ENCODE data around the gene ADAM17. TPM values are rescaled to one million over a fixed set of nuclear protein-coding genes. Genes with fewer than 3 reads are reported as not detected.

The ADAM17 gene
- total and polyA plus RNA-seq, 10 of the 15 experiments (the other 5 are each of a cell fraction or from before 2014, with no cell fraction given): 2.3 to 18.5 (median 13.4) TPM

DNA sequence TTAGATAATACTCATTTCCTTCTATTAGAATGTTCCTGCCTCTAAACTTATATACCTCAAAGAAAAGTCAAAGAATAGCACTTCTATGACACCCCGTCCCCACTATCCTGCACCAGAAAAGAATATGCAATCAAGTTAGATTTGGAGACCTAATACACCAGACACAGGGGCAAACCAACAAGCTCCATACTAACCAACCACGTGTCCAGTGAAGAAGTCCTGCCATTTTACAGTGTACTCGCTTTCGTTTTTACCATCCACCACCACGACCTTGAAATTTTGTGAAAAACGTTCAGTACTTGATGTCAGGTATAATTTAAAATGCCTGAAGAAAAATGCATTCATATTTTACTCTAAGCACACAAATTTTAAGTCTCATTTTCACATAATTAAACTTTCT, 19.1 kb downstream of the ADAM17 start:
- POLR2A ChIA-PET: interaction anchor here (1.6 to 6.9 kb wide), 3 partner anchors 13 to 31 kb away, joined by 3 to 64 read pairs (median 51); partner anchors contain the start of gene ADAM17
- H3K79me2 ChIP-seq (ENCODE audit: control insufficient read depth, insufficient read depth, low read length): peaks cover 18% of the 10 kb centered on the region
- H3K36me3 ChIP-seq (ENCODE audit: control insufficient read depth in 2 of 2, insufficient read depth in 2 of 2, low read length in 1 of 2): peaks cover 0 to 3% of the 10 kb centered on the region in 2 experiments; a peak in 2 of 4 replicates
- H3K9me3 ChIP-seq (replicated peaks; ENCODE audit: control insufficient read depth, insufficient read depth, low read length): no peaks in the 10 kb centered on the region
- RAD21 ChIA-PET (ENCODE audit: unreplicated experiment): interaction anchor here (2.8 to 7.2 kb wide), 2 partner anchors 14 to 18 kb away, joined by 14 to 54 read pairs; partner anchors contain the start of gene ADAM17
- H4K20me1 ChIP-seq (ENCODE audit: control insufficient read depth, insufficient read depth): no peaks in the 10 kb centered on the region
- H3K4me3 ChIP-seq: no peak overlapping the region
- H3K27ac ChIP-seq (ENCODE audit: control insufficient read depth, insufficient read depth): no peak overlapping the region
- in situ Hi-C loops (cut with MboI): no loop called here
- SMC1A ChIA-PET (ENCODE audit: uncharacterized antibody, unreplicated experiment): interaction anchor here (0.8 to 10.6 kb wide), 8 partner anchors 9 to 66 kb away, joined by 3 to 152 read pairs (median 4); partner anchors contain the start of gene ADAM17
- no peaks in the 10 kb centered on the region for H3K27me3 ChIP-seq (replicated peaks in 1 of 2; ENCODE audit: control insufficient read depth in 2 of 2, insufficient read depth in 2 of 2, low read length in 1 of 2)
- BruUV-seq (replicated peaks): no TSS peak
- intact Hi-C loops (cut with micrococcal nuclease; ENCODE audit: unreplicated experiment): no loop called here
- CTCF ChIA-PET: interaction anchor here (1.1 to 3.5 kb wide), 6 partner anchors 10 to 60 kb away, joined by 3 to 15 read pairs (median 6); partner anchors contain the start of gene ADAM17
- no peak overlapping the region for H3K9ac ChIP-seq (ENCODE audit: control insufficient read depth, insufficient read depth, low read length)
- no peak for FAIRE-seq
- no peak for ATAC-seq
- TF ChIP-seq NFYB (IDR thresholded peaks at IDR 0.05; ENCODE audit: insufficient read depth, low read depth, low read length) (no peak), RAD21 (IDR thresholded peaks at IDR 0.05; ENCODE audit: insufficient read depth, low read depth, low read length) (no peak), RELA (IDR thresholded peaks at IDR 0.05; ENCODE audit: borderline replicate concordance, partially characterized antibody) (no peak), NFXL1 (IDR thresholded peaks at IDR 0.05; ENCODE audit: borderline replicate concordance) (no peak), TCF12 (IDR thresholded peaks at IDR 0.05; ENCODE audit: low read depth, low read length) (no peak), NR2C2 (IDR thresholded peaks at IDR 0.05; ENCODE audit: borderline replicate concordance, control insufficient read depth, insufficient read length, low read depth) (no peak)
- TF ChIP-seq, protein P1, sequence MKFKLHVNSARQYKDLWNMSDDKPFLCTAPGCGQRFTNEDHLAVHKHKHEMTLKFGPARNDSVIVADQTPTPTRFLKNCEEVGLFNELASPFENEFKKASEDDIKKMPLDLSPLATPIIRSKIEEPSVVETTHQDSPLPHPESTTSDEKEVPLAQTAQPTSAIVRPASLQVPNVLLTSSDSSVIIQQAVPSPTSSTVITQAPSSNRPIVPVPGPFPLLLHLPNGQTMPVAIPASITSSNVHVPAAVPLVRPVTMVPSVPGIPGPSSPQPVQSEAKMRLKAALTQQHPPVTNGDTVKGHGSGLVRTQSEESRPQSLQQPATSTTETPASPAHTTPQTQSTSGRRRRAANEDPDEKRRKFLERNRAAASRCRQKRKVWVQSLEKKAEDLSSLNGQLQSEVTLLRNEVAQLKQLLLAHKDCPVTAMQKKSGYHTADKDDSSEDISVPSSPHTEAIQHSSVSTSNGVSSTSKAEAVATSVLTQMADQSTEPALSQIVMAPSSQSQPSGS (IDR thresholded peaks at IDR 0.05; ENCODE audit: low read length): no peak
- TF ChIP-seq, protein P2, sequence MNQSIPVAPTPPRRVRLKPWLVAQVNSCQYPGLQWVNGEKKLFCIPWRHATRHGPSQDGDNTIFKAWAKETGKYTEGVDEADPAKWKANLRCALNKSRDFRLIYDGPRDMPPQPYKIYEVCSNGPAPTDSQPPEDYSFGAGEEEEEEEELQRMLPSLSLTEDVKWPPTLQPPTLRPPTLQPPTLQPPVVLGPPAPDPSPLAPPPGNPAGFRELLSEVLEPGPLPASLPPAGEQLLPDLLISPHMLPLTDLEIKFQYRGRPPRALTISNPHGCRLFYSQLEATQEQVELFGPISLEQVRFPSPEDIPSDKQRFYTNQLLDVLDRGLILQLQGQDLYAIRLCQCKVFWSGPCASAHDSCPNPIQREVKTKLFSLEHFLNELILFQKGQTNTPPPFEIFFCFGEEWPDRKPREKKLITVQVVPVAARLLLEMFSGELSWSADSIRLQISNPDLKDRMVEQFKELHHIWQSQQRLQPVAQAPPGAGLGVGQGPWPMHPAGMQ (IDR thresholded peaks at IDR 0.05; ENCODE audit: borderline replicate concordance): no peak
- TF ChIP-seq, protein P3, sequence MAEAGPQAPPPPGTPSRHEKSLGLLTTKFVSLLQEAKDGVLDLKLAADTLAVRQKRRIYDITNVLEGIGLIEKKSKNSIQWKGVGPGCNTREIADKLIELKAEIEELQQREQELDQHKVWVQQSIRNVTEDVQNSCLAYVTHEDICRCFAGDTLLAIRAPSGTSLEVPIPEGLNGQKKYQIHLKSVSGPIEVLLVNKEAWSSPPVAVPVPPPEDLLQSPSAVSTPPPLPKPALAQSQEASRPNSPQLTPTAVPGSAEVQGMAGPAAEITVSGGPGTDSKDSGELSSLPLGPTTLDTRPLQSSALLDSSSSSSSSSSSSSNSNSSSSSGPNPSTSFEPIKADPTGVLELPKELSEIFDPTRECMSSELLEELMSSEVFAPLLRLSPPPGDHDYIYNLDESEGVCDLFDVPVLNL (IDR thresholded peaks at IDR 0.05; ENCODE audit: low read depth, low read length): no peak
- TF ChIP-seq, protein P4, sequence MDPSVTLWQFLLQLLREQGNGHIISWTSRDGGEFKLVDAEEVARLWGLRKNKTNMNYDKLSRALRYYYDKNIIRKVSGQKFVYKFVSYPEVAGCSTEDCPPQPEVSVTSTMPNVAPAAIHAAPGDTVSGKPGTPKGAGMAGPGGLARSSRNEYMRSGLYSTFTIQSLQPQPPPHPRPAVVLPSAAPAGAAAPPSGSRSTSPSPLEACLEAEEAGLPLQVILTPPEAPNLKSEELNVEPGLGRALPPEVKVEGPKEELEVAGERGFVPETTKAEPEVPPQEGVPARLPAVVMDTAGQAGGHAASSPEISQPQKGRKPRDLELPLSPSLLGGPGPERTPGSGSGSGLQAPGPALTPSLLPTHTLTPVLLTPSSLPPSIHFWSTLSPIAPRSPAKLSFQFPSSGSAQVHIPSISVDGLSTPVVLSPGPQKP (IDR thresholded peaks at IDR 0.05; ENCODE audit: low read depth, low read length): no peak
- H3K4me2 ChIP-seq (ENCODE audit: control insufficient read depth, insufficient read depth): no peak overlapping the region
- H3K4me1 ChIP-seq (ENCODE audit: control insufficient read depth, insufficient read depth, low read length): peaks cover 13% of the 10 kb centered on the region
- 97% methylated on average over 6 of the region's 6 CpGs for WGBS (ENCODE audit: insufficient coverage, insufficient replicate concordance, low lambda C conversion rate, missing lambda C conversion rate)
- H2AFZ ChIP-seq (ENCODE audit: control insufficient read depth, low read depth, low read length): no peak overlapping the region
- DNase-seq (ENCODE audit: low read depth, low spot score): no peak

Measured in GM12878 (cell line).